ENCODE measurements around the gene PRXL2B.

- TF ChIP-seq POLR2A (IDR thresholded peaks at IDR 0.05) (no peak), CTCF (IDR thresholded peaks at IDR 0.05) (no peak), POLR2AphosphoS5 (IDR thresholded peaks at IDR 0.05) (no peak)
These were observed 23.4 kb upstream of the PRXL2B start for GRCh38 chr1:2563205-2563604.

Measured in transverse colon (tissue), 4 donors.